22Rv1 (cell line): ENCODE measurements around the gene TLE3.

Source experiments
- H3K27ac ChIP-seq: fragments of 450-650 bp; 2 replicates; pipeline ENCODE4 v1.5.1; 2017
- ZFX ChIP-seq: fragments of 450-650 bp; IDR thresholded peaks from 2 replicates; pipeline ENCODE4 v1.6.1; 2017; ENCODE audit warnings: antibody characterized with exemption, borderline replicate concordance
- TF ChIP-seq, protein P1 (sequence below): fragments of 450-650 bp; IDR thresholded peaks from 2 replicates; pipeline ENCODE4 v1.5.1; 2017; ENCODE audit warnings: mild to moderate bottlenecking

The TLE3 gene

DNA sequence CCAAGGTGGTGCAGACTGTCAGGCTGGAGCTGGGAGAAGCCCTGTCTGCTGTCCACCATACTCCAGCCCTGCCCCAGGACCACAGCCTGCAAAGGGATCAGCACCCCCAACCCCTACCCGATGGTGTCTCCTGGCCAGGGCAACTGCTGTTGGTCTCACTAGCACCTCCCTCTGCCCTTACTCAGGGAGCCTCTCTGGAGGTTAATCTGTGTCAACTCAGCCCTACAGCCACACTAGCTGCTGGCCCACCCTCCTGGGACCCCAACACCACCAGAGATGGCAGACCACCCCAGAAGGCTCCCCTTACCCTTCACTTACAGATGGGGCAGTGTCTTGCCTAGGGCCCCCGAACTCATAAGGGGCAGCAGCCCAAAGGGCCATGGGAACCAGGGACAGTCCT is 65.2 kb downstream of the TLE3 start:
- TF ChIP-seq, protein P1, sequence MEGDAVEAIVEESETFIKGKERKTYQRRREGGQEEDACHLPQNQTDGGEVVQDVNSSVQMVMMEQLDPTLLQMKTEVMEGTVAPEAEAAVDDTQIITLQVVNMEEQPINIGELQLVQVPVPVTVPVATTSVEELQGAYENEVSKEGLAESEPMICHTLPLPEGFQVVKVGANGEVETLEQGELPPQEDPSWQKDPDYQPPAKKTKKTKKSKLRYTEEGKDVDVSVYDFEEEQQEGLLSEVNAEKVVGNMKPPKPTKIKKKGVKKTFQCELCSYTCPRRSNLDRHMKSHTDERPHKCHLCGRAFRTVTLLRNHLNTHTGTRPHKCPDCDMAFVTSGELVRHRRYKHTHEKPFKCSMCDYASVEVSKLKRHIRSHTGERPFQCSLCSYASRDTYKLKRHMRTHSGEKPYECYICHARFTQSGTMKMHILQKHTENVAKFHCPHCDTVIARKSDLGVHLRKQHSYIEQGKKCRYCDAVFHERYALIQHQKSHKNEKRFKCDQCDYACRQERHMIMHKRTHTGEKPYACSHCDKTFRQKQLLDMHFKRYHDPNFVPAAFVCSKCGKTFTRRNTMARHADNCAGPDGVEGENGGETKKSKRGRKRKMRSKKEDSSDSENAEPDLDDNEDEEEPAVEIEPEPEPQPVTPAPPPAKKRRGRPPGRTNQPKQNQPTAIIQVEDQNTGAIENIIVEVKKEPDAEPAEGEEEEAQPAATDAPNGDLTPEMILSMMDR: no peak
- no peak for TF ChIP-seq ZFX
- H3K27ac ChIP-seq: no peak overlapping the region

DNA sequence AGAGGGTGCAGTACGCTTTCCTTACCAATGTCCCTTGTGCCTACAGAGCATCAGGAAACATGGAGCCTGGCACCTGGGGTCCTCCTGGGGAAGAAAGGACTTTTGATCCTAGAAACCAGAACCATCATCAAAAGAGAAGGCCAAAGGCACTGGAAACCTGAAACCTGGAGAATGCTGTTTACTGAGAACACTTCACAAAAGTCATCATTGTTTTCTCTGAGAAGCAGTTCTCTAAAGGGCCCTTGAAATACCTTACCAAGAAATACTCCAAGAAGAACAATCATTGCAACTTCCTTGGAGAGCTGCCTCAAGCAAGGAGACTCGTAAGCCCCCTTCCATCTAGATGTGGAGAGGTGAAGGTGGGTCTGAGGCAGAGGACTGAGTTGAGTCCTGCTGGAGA is 66.0 kb downstream of the TLE3 start:
- TF ChIP-seq ZFX: no peak
- TF ChIP-seq, protein P1: no peak

DNA sequence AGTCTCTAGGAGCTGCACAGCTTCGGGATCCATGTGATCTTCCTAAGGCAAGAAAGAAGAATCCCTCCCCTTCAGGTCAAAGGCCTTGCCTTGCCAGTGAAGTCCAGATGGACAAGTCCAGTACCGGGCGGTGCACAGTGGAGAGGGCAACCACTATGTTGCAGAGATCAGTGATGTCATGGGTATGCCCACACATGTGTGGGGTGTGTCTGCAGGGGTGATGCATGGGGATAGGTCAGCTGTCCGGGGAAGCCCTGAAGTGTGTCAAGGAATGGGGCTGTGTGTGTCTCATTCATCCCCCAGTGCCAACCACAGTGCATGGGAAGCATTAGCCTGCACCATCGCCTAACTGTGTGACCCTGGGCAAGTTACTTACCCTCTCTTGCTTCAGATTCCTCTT is 66.5 kb downstream of the TLE3 start:
- H3K27ac ChIP-seq: no peak overlapping the region
- no peak for TF ChIP-seq ZFX
- TF ChIP-seq, protein P1: no peak

More for the DNA sequence above, 66.0 kb downstream of the TLE3 start:
- no peak overlapping the region for H3K27ac ChIP-seq

DNA sequence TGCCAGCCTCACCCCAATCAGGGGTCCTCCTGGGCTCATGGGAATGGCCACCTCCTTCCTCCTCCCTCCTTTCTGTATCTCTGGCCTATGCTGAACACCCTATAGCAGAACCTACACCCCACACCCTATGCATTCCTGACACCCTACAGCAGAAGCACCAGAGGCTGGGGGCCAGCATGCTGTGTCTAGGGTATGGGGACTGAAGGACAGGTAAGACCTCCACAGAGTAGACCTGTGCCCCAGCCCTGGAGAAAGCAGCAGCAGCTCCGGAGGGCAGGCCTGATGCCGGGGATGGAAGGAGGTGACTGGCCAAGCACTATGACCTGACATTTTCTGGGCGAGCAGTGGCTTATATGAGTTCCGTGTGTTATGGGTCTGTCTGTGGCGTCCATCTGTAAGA is 66.9 kb downstream of the TLE3 start:
- H3K27ac ChIP-seq: no peak overlapping the region
- TF ChIP-seq ZFX: no peak
- TF ChIP-seq, protein P1: no peak

DNA sequence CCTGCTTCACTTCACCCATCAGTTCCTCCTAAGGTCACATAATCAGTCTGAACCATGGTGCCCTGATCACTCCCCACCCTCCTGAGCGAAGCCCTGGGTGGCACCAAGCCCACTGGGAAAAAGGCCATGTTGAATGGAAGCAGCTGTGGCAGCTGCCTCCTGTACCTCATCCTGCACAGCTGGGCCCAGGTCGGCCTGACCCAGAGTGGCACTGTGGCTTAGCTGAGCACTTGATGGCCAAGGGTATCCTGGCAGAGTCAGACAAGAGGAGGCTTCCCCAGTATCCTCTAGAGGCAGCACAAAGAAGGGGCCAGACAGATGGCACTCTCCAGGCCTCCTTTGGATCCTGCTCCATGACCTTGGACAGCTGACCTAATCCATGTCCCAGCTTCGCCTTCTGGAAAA is 68.4 kb downstream of the TLE3 start:
- TF ChIP-seq, protein P1: no peak
- TF ChIP-seq ZFX: no peak
- no peak overlapping the region for H3K27ac ChIP-seq

DNA sequence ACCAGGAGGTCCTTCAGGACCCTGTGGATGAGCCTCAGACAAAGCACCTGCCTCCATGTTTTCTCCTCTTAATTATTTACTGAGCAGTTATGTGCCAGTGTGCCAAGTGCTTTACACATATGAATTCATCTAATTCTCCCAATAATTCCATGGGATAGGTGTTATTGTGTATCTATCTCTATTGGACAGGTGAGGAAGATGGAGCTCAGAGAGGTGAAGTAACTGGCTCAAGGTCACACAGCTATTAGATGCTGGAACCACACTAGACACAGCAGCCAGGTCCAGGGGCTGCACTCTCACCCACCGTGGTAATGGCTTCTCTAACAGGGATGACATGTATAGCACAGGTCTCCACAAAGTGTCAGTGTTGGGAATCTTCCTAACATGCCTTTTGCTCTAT is 70.2 kb downstream of the TLE3 start:
- no peak overlapping the region for H3K27ac ChIP-seq
- TF ChIP-seq ZFX: no peak
- TF ChIP-seq, protein P1: no peak

DNA sequence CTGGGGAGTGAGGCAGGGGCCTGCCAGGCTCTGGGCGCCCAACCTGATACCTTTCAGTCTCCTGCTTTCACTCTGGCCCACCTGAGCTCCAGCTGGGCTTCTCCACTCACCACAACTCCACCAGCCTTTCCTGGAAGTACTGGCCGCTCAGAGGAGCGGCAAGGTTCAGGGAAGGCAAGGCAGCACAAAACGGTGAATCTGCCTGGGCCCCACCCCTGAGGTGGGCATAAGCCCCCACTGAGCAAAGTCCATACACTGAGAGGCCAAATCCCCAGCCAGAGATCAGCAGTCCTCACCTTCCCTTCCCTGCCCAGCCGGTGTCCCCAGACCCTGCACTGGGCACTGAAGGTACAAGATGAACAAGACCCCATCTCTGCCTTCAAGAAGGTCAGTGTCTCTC is 70.7 kb downstream of the TLE3 start:
- H3K27ac ChIP-seq: no peak overlapping the region
- TF ChIP-seq ZFX: no peak
- TF ChIP-seq, protein P1: no peak
